Panc1 (cell line): ENCODE measurements around the gene LRRC38. TPM values are rescaled to one million over a fixed set of nuclear protein-coding genes. Genes with fewer than 3 reads are reported as not detected.

Experiments used
- ATAC-seq: fragments of 200-7000 bp; cut with Tn5 transposase; 2 replicates; pipeline ENCODE4 v1.9.1; 2020; ENCODE audit warnings: mild to moderate bottlenecking, moderate library complexity
- BruUV-seq: library from RNA; stranded (reverse); fragments of 400-500 nt; replicated peaks from 2 replicates; lab custom pipeline; 2021; lab: Mats Ljungman, UMichigan
- CTCF ChIA-PET: fragments of 300-600 bp; sonication (Branson Sonifier 250); formaldehyde crosslinking; loops from one replicate; lab custom pipeline; 2022; ENCODE audit warnings: antibody characterized with exemption; lab: Charles Lee
- POLR2A ChIA-PET: fragments of 300-600 bp; sonication (Branson Sonifier 250); formaldehyde crosslinking; loops from one replicate; lab custom pipeline; 2022; ENCODE audit warnings: antibody characterized with exemption; lab: Charles Lee
- DNase-seq: peaks from one replicate; pipeline ENCODE4 v3.0.0-alpha.2; 2010; ENCODE audit warnings: low read depth, low spot score
- H3K27ac ChIP-seq: 2 replicates; pipeline ENCODE4 v1.5.1; 2011; ENCODE audit warnings: mild to moderate bottlenecking, low read length, inconsistent platforms
- H3K27me3 ChIP-seq: fragments of 200-500 bp; sonication (Bioruptor generic); 2 replicates; pipeline ENCODE4 v1.6.0; 2014; ENCODE audit warnings: low read length, inconsistent platforms; ENCODE audit not compliant: control insufficient read depth, insufficient read depth
- H3K36me3 ChIP-seq: fragments of 200-500 bp; sonication (Bioruptor generic); 2 replicates; pipeline ENCODE4 v1.5.1; 2014; ENCODE audit warnings: inconsistent platforms, mild to moderate bottlenecking, low read length, moderate library complexity; ENCODE audit not compliant: control insufficient read depth, insufficient read depth
- H3K4me1 ChIP-seq: 2 replicates; pipeline ENCODE4 v1.5.1; 2011; ENCODE audit warnings: inconsistent platforms, mild to moderate bottlenecking, low read length, moderate library complexity; ENCODE audit not compliant: control insufficient read depth, insufficient read depth
- H3K4me3 ChIP-seq, 2 experiments: 2 replicates each; pipeline ENCODE4 v1.5.1; 2011 to 2012; ENCODE audit warnings: low read depth in 2 of 2, low read length in 2 of 2, mild to moderate bottlenecking in 2 of 2, inconsistent platforms in 1 of 2, moderate library complexity in 1 of 2
- H3K9me3 ChIP-seq: fragments of 200-500 bp; sonication (Bioruptor generic); 2 replicates; pipeline ENCODE4 v1.5.1; 2014; ENCODE audit warnings: low read depth, mild to moderate bottlenecking, inconsistent platforms, low read length, moderate library complexity; ENCODE audit not compliant: control insufficient read depth, insufficient read depth
- POLR2AphosphoS5 ChIP-seq: IDR thresholded peaks from 2 replicates; pipeline ENCODE4 v1.6.1; 2012; ENCODE audit warnings: mild to moderate bottlenecking, low read depth, low read length, moderate library complexity
- REST ChIP-seq, 2 experiments: IDR thresholded peaks; 2 replicates each; pipeline ENCODE4 v1.6.1; 2011 to 2012; ENCODE audit warnings: low read depth in 2 of 2, control low read depth in 1 of 2, low read length in 1 of 2, mild to moderate bottlenecking in 1 of 2, moderate library complexity in 1 of 2; ENCODE audit not compliant: insufficient read depth in 1 of 2
- SIN3A ChIP-seq: IDR thresholded peaks from 2 replicates; pipeline ENCODE4 v1.6.1; 2012; ENCODE audit warnings: low read depth, mild to moderate bottlenecking, low read length, moderate library complexity, borderline replicate concordance; ENCODE audit not compliant: insufficient read depth
- TCF7L2 ChIP-seq: IDR thresholded peaks from 2 replicates; pipeline ENCODE4 v1.6.1; 2011; ENCODE audit warnings: mild to moderate bottlenecking, low read depth, low read length, inconsistent platforms
- in situ Hi-C: cut with HindIII; loops from 2 replicates; pipeline ENCODE4 v1.10.0; 2016; ENCODE audit warnings: low sequenced_read_pairs, low pct_unique_long_range_greater_than_20kb
- intact Hi-C: fragments of 100-400 bp; cut with micrococcal nuclease; formaldehyde crosslinking; loops from one replicate; pipeline ENCODE4 v1.10.0; 2022; ENCODE audit not compliant: unreplicated experiment
- total RNA-seq: library from RNA; stranded (reverse); gene quantifications from one replicate; pipeline ENCODE4 v1.2.1, GENCODE V29; 2021; ENCODE audit not compliant: unreplicated experiment
- TF ChIP-seq, protein P1 (sequence below): fragments of 450-650 bp; IDR thresholded peaks from 2 replicates; pipeline ENCODE4 v1.5.1; 2017; ENCODE audit warnings: mild to moderate bottlenecking

The LRRC38 gene
- total RNA-seq, 1 experiment from 2014 or later: not detected

DNA sequence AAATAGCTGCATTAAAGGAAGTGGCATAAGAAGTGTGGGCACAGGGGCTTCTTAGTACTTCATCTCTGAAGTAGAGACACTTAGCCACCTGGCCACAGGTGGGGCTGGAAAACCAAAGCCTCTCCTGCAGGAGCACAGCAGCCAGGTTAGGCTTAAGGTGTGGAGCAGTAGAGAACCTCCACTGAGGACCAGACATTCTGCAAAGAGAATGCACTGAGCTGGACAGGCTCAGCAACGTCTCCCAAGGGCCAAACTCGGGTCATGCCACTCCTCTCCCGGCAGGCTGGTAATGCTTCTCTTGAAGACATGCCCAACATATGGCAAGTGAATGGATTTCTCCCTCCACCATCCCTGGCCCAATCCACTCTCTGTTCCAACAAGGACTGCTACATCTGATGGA is 33.0 kb upstream of the LRRC38 start:
- ChIA-PET CTCF (no interaction called here), POLR2A (no interaction called here)
- DNase-seq (no peak), ATAC-seq (no peak)
- Histone ChIP-seq H3K27ac (no peak overlapping the region), H3K27me3 (no peaks in the 10 kb centered on the region), H3K4me1 (no peaks in the 10 kb centered on the region), H3K9me3 (no peaks in the 10 kb centered on the region), H3K4me3 (no peak overlapping the region), H3K36me3 (no peaks in the 10 kb centered on the region)
- TF ChIP-seq POLR2AphosphoS5 (no peak), REST (IDR thresholded peaks at IDR 0.05; ENCODE audit: insufficient read depth in 1 of 2, low read depth in 2 of 2, low read length in 1 of 2) (no peak), SIN3A (no peak), TCF7L2 (no peak)
- TF ChIP-seq, protein P1, sequence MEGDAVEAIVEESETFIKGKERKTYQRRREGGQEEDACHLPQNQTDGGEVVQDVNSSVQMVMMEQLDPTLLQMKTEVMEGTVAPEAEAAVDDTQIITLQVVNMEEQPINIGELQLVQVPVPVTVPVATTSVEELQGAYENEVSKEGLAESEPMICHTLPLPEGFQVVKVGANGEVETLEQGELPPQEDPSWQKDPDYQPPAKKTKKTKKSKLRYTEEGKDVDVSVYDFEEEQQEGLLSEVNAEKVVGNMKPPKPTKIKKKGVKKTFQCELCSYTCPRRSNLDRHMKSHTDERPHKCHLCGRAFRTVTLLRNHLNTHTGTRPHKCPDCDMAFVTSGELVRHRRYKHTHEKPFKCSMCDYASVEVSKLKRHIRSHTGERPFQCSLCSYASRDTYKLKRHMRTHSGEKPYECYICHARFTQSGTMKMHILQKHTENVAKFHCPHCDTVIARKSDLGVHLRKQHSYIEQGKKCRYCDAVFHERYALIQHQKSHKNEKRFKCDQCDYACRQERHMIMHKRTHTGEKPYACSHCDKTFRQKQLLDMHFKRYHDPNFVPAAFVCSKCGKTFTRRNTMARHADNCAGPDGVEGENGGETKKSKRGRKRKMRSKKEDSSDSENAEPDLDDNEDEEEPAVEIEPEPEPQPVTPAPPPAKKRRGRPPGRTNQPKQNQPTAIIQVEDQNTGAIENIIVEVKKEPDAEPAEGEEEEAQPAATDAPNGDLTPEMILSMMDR: no peak
- intact Hi-C loops (no loop called here), in situ Hi-C loops (no loop called here)
- BruUV-seq: no TSS peak

DNA sequence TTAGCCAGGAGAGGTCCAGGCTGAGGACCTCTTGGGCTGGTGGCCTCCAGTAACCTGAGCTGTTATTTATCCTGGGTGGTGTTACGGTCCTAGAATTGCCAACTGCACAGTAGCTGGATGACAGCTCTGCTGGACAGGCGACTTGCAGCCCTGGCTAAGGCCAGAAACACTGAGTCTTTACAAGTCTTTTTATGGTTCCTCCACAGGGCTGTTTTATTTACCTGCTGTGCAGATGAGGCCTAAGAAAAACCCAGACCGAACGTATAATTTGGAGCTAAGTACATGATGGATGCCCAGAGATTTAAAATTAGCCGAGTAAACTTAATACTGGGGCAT is 30.4 kb upstream of the LRRC38 start:
- DNase-seq (no peak), ATAC-seq (no peak)
- no peaks in the 10 kb centered on the region for H3K27me3 ChIP-seq
- H3K4me3 ChIP-seq: no peak overlapping the region
- POLR2A ChIA-PET: no interaction called here
- CTCF ChIA-PET: no interaction called here
- H3K9me3 ChIP-seq: no peaks in the 10 kb centered on the region
- H3K36me3 ChIP-seq: no peaks in the 10 kb centered on the region
- TF ChIP-seq REST (IDR thresholded peaks at IDR 0.05; ENCODE audit: insufficient read depth in 1 of 2, low read depth in 2 of 2, low read length in 1 of 2): no peak
- TF ChIP-seq POLR2AphosphoS5: no peak
- no peak for TF ChIP-seq SIN3A
- TF ChIP-seq TCF7L2: no peak
- TF ChIP-seq, protein P1: no peak
- intact Hi-C loops: no loop called here
- H3K27ac ChIP-seq: no peak overlapping the region
- no TSS peak for BruUV-seq
- no peaks in the 10 kb centered on the region for H3K4me1 ChIP-seq
- in situ Hi-C loops: no loop called here
